HEK293 (cell line): ENCODE data around the gene BAD.
A peak's percentile ranks its signal among the peaks of the same experiment; 100 is the strongest.

Source experiments
- CTCF ChIA-PET: fragments of 350-600 bp; formaldehyde crosslinking; extraction: SDS; loops from one replicate; lab custom pipeline; 2021; ENCODE audit warnings: antibody characterized with exemption; lab: Yijun Ruan, JAX
- POLR2A ChIA-PET: fragments of 300-600 bp; formaldehyde crosslinking; extraction: SDS; loops from one replicate; lab custom pipeline; 2020; ENCODE audit warnings: antibody characterized with exemption, inconsistent platforms; lab: Yijun Ruan, JAX
- H3K27ac ChIP-seq: fragments of 200-500 bp; sonication (Bioruptor generic); 2 replicates; pipeline ENCODE4 v1.5.1; 2014; ENCODE audit warnings: low read depth, low read length, control low read depth, inconsistent platforms; ENCODE audit errors: extremely low read depth
- H3K36me3 ChIP-seq, 2 experiments: fragments of 200-500 bp in 1 of 2; sonication (Bioruptor generic) in 1 of 2; 1 replicate in 1 of 2; 2 replicates in 1 of 2; pipeline ENCODE4 v1.5.1; 2014 to 2017; ENCODE audit warnings: inconsistent platforms in 2 of 2, low read length in 2 of 2; ENCODE audit not compliant: control insufficient read depth in 2 of 2, insufficient read depth in 1 of 2
- H3K4me1 ChIP-seq: fragments of 200-500 bp; sonication (Bioruptor generic); 2 replicates; pipeline ENCODE4 v1.5.1; 2014; ENCODE audit warnings: mild to moderate bottlenecking, low read length, inconsistent platforms; ENCODE audit not compliant: control insufficient read depth, insufficient read depth
- H3K4me3 ChIP-seq: 2 replicates; pipeline ENCODE4 v1.5.1; 2011; ENCODE audit warnings: low read depth, mild to moderate bottlenecking, control low read depth, low read length, moderate library complexity
- H3K9me3 ChIP-seq: fragments of 200-500 bp; sonication (Bioruptor generic); 2 replicates; pipeline ENCODE4 v1.5.1; 2014; ENCODE audit warnings: low read depth, low read length, inconsistent platforms; ENCODE audit not compliant: control insufficient read depth, insufficient read depth
- EGR2 ChIP-seq: fragments of 450-650 bp; formaldehyde crosslinking; IDR thresholded peaks from 2 replicates; pipeline ENCODE4 v1.5.1; 2016; ENCODE audit warnings: low read depth, missing biosample characterization, missing genetic modification characterization
- GLIS1 ChIP-seq: fragments of 450-650 bp; formaldehyde crosslinking; IDR thresholded peaks from 2 replicates; pipeline ENCODE4 v1.5.1; 2016; ENCODE audit warnings: missing biosample characterization, missing genetic modification characterization
- GLIS2 ChIP-seq: fragments of 450-650 bp; formaldehyde crosslinking; IDR thresholded peaks from 2 replicates; pipeline ENCODE4 v1.5.1; 2016; ENCODE audit warnings: missing biosample characterization, missing genetic modification characterization
- KLF1 ChIP-seq: fragments of 450-650 bp; formaldehyde crosslinking; IDR thresholded peaks from 2 replicates; pipeline ENCODE4 v1.5.1; 2016; ENCODE audit warnings: missing biosample characterization, missing genetic modification characterization
- KLF8 ChIP-seq: fragments of 450-650 bp; formaldehyde crosslinking; IDR thresholded peaks from 2 replicates; pipeline ENCODE4 v1.5.1; 2016; ENCODE audit warnings: missing biosample characterization, missing genetic modification characterization
- PATZ1 ChIP-seq: fragments of 450-650 bp; formaldehyde crosslinking; IDR thresholded peaks from 2 replicates; pipeline ENCODE4 v1.5.1; 2016; ENCODE audit warnings: missing biosample characterization, missing genetic modification characterization
- SP2 ChIP-seq: fragments of 450-650 bp; formaldehyde crosslinking; IDR thresholded peaks from 2 replicates; pipeline ENCODE4 v1.5.1; 2016; ENCODE audit warnings: missing biosample characterization, missing genetic modification characterization
- ZBTB20 ChIP-seq: fragments of 450-650 bp; formaldehyde crosslinking; IDR thresholded peaks from 2 replicates; pipeline ENCODE4 v1.5.1; 2016; ENCODE audit warnings: missing biosample characterization, missing genetic modification characterization
- ZFHX2 ChIP-seq: fragments of 450-650 bp; formaldehyde crosslinking; conservative IDR thresholded peaks from 2 replicates; pipeline ENCODE4 v1.5.1; 2016; ENCODE audit warnings: missing biosample characterization, missing genetic modification characterization
- ZNF132 ChIP-seq: fragments of 450-650 bp; formaldehyde crosslinking; IDR thresholded peaks from 2 replicates; pipeline ENCODE4 v1.5.1; 2017; ENCODE audit warnings: missing biosample characterization, missing genetic modification characterization, borderline replicate concordance
- ZNF146 ChIP-seq: fragments of 450-650 bp; formaldehyde crosslinking; IDR thresholded peaks from 2 replicates; pipeline ENCODE4 v1.5.1; 2016; ENCODE audit warnings: missing biosample characterization, missing genetic modification characterization
- ZNF302 ChIP-seq: fragments of 450-650 bp; formaldehyde crosslinking; IDR thresholded peaks from 2 replicates; pipeline ENCODE4 v1.5.1; 2016; ENCODE audit warnings: missing biosample characterization, missing genetic modification characterization, low read depth
- ZNF350 ChIP-seq: fragments of 450-650 bp; formaldehyde crosslinking; IDR thresholded peaks from 2 replicates; pipeline ENCODE4 v1.5.0; 2017; ENCODE audit warnings: missing biosample characterization, mild to moderate bottlenecking, missing genetic modification characterization
- ZNF394 ChIP-seq: fragments of 450-650 bp; formaldehyde crosslinking; IDR thresholded peaks from 2 replicates; pipeline ENCODE4 v1.5.1; 2016; ENCODE audit warnings: missing biosample characterization, missing genetic modification characterization, mild to moderate bottlenecking, moderate library complexity, borderline replicate concordance
- ZNF404 ChIP-seq: fragments of 450-650 bp; formaldehyde crosslinking; IDR thresholded peaks from 2 replicates; pipeline ENCODE4 v1.5.1; 2017; ENCODE audit warnings: missing biosample characterization, missing genetic modification characterization
- ZNF600 ChIP-seq: fragments of 450-650 bp; formaldehyde crosslinking; IDR thresholded peaks from 2 replicates; pipeline ENCODE4 v1.5.1; 2016; ENCODE audit warnings: missing biosample characterization, missing genetic modification characterization
- TF ChIP-seq, protein P1 (sequence below): fragments of 450-650 bp; formaldehyde crosslinking; IDR thresholded peaks from 2 replicates; pipeline ENCODE4 v1.5.1; 2017; ENCODE audit warnings: missing biosample characterization, mild to moderate bottlenecking, missing genetic modification characterization, moderate library complexity
- TF ChIP-seq, protein P2 (sequence below): fragments of 450-650 bp; formaldehyde crosslinking; IDR thresholded peaks from 2 replicates; pipeline ENCODE4 v1.5.1; 2016; ENCODE audit warnings: missing biosample characterization, missing genetic modification characterization
- TF ChIP-seq, protein P3 (sequence below): fragments of 450-650 bp; formaldehyde crosslinking; IDR thresholded peaks from 2 replicates; pipeline ENCODE4 v1.5.1; 2016; ENCODE audit warnings: missing biosample characterization, missing genetic modification characterization

Gene BAD

GRCh38 chr11:64243236-64243854 is 41.1 kb downstream of the BAD start:
- Histone ChIP-seq H3K4me1 (no peaks in the 10 kb centered on the region), H3K27ac (no peak overlapping the region), H3K36me3 (peaks cover 0 to 27% of the 10 kb centered on the region in 2 experiments; a peak in 1 of 3 replicates), H3K9me3 (no peaks in the 10 kb centered on the region), H3K4me3 (no peak overlapping the region)
- CTCF ChIA-PET, result interaction anchor here (0.6 to 2.2 kb wide), 7 partner anchors 8 to 112 kb away, joined by 3 to 13 read pairs (median 5); partner anchors contain the start of genes FERMT3 and PLCB3
- POLR2A ChIA-PET, result interaction anchor here (0.8 to 7.2 kb wide), 10 partner anchors 8 to 74 kb away, joined by 3 to 96 read pairs (median 4); partner anchors contain the start of genes BAD, ESRRA, PRDX5 and STIP1
- TF ChIP-seq ZBTB20 (tag by site-specific recombination) (peak; percentile 39; the same call in 1 of the 2 replicates), ZFHX2 (tag by site-specific recombination) (peak; percentile 74), ZNF404 (tag by site-specific recombination) (no peak), GLIS2 (peak; percentile 49), SP2 (tag by site-specific recombination) (peak; percentile 14; the same call in 1 of the 2 replicates), ZNF302 (tag by site-specific recombination) (no peak), EGR2 (tag by site-specific recombination) (no peak; the same call in 1 of the 2 replicates), KLF1 (tag by site-specific recombination) (0 out of 2 replicates have a peak, but pooled peaks have one; percentile 33), ZNF132 (tag by site-specific recombination) (no peak), PATZ1 (tag by site-specific recombination) (peak; percentile 60), GLIS1 (tag by site-specific recombination) (peak; percentile 87), ZNF350 (tag by site-specific recombination) (no peak), ZNF394 (tag by site-specific recombination) (no peak), KLF8 (peak; percentile 28; the same call in 1 of the 2 replicates), ZNF600 (tag by site-specific recombination) (peak; percentile 73)
- TF ChIP-seq, protein P1, sequence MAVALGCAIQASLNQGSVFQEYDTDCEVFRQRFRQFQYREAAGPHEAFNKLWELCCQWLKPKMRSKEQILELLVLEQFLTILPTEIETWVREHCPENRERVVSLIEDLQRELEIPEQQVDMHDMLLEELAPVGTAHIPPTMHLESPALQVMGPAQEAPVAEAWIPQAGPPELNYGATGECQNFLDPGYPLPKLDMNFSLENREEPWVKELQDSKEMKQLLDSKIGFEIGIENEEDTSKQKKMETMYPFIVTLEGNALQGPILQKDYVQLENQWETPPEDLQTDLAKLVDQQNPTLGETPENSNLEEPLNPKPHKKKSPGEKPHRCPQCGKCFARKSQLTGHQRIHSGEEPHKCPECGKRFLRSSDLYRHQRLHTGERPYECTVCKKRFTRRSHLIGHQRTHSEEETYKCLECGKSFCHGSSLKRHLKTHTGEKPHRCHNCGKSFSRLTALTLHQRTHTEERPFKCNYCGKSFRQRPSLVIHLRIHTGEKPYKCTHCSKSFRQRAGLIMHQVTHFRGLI (tag by site-specific recombination), result no peak
- TF ChIP-seq, protein P2, sequence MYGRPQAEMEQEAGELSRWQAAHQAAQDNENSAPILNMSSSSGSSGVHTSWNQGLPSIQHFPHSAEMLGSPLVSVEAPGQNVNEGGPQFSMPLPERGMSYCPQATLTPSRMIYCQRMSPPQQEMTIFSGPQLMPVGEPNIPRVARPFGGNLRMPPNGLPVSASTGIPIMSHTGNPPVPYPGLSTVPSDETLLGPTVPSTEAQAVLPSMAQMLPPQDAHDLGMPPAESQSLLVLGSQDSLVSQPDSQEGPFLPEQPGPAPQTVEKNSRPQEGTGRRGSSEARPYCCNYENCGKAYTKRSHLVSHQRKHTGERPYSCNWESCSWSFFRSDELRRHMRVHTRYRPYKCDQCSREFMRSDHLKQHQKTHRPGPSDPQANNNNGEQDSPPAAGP (tag by site-specific recombination), result peak; percentile 23; the same call in 1 of the 2 replicates

DNA sequence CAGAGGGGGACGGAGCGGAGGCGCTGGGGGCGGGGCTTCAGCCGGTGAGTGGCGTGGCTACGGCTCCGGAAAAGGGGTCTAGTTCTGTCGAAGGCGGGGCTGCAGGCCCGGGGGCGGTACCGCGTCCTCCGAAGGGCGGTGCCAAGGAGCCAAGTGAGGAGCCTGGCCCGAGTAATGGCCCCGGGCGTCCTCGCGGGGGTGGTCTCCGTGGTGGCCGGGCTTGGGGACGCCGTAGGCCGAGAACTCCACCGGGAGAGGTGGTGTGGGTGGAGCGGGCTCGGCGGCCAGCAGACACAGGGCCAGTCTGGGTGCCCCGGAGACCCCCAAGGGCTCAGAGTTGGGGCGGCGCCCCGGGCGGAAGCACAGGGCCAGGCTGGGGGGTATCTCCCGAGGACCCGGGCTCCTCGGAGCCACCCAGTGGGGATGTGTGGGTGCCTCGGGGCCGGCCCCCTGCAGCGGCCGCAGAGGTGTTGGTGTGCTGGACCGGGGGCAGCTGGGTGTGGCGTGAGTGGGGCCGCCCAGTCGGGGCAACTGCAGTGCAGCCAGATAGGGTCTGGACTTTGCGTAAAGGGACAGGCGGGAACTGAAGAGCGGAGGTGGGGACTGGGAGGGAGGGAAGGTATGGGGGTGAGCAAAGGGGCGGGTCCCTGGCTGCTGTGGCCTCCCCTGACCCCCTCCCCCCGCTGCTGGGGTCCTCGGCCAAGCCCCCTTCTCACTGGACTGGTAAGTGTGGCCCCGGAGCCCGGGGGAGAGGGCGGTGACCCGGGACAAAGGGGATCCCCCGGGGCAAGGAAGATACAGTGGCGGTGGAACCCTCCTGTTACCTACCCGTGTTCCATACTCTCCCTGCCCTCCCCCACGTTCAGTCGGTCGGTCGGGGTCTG is 42.7 kb downstream of the BAD start:
- Histone ChIP-seq H3K4me1 (no peaks in the 10 kb centered on the region), H3K27ac (peak overlapping the region; percentile 83; the same call in 1 of the 2 replicates)
- CTCF ChIA-PET, result interaction anchor here (0.6 to 2.2 kb wide), 11 partner anchors 9 to 959 kb away, joined by 3 to 13 read pairs (median 4); no protein-coding TSS in a partner anchor
- TF ChIP-seq GLIS2 (peak; percentile 99), ZNF600 (tag by site-specific recombination) (peak; percentile 96), ZNF146 (tag by site-specific recombination) (0 out of 2 replicates have a peak, but pooled peaks have one; percentile 2), EGR2 (tag by site-specific recombination) (peak; percentile 75), PATZ1 (tag by site-specific recombination) (peak; percentile 76)
- TF ChIP-seq, protein P3, sequence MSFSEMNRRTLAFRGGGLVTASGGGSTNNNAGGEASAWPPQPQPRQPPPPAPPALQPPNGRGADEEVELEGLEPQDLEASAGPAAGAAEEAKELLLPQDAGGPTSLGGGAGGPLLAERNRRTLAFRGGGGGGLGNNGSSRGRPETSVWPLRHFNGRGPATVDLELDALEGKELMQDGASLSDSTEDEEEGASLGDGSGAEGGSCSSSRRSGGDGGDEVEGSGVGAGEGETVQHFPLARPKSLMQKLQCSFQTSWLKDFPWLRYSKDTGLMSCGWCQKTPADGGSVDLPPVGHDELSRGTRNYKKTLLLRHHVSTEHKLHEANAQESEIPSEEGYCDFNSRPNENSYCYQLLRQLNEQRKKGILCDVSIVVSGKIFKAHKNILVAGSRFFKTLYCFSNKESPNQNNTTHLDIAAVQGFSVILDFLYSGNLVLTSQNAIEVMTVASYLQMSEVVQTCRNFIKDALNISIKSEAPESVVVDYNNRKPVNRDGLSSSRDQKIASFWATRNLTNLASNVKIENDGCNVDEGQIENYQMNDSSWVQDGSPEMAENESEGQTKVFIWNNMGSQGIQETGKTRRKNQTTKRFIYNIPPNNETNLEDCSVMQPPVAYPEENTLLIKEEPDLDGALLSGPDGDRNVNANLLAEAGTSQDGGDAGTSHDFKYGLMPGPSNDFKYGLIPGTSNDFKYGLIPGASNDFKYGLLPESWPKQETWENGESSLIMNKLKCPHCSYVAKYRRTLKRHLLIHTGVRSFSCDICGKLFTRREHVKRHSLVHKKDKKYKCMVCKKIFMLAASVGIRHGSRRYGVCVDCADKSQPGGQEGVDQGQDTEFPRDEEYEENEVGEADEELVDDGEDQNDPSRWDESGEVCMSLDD, result peak; percentile 34; the same call in 1 of the 2 replicates
- TF ChIP-seq, protein P2 (tag by site-specific recombination), result peak; percentile 22; the same call in 1 of the 2 replicates

More for the DNA sequence above, 42.7 kb downstream of the BAD start:
- Histone ChIP-seq H3K4me3 (peak overlapping the region; percentile 75), H3K36me3 (peaks cover 0 to 43% of the 10 kb centered on the region in 2 experiments; a peak in 1 of 3 replicates), H3K9me3 (no peaks in the 10 kb centered on the region)
- POLR2A ChIA-PET, result interaction anchor here (0.7 to 7.2 kb wide), 21 partner anchors 8 to 537 kb away, joined by 3 to 96 read pairs (median 6); partner anchors contain the start of genes BAD, CATSPERZ, ESRRA and NUDT22
